NCI-H1930 (cell line): Measurements from ENCODE around the gene PIEZO1.
"Not testable (repeated sequence)": the region's sequence is repeated elsewhere in the genome, so short reads cannot be mapped to it uniquely, and the experiment has no call there.

Experiments
- DNase-seq, 2 experiments: peaks; one replicate each; lab custom pipeline; 2025; lab: John Stamatoyannopoulos, UW

PIEZO1 gene

GRCh38 chr16:88783391-88784073, 1.5 kb downstream of the PIEZO1 start:
- DNase-seq: no peak

- DNase-seq: no peak
Observed at GRCh38 chr16:88782454-88783390, 2.3 kb downstream of the PIEZO1 start.

- DNase-seq: no peak
Observed at GRCh38 chr16:88781140-88782077, 3.6 kb downstream of the PIEZO1 start.

- DNase-seq: no peak
Observed at GRCh38 chr16:88780142-88781062, 4.6 kb downstream of the PIEZO1 start.

- no peak for DNase-seq
Observed at GRCh38 chr16:88779406-88780141, 5.4 kb downstream of the PIEZO1 start.

- DNase-seq: no peak
Observed at GRCh38 chr16:88778541-88779065, 6.4 kb downstream of the PIEZO1 start.

GRCh38 chr16:88778271-88778525, 6.8 kb downstream of the PIEZO1 start:
- no peak for DNase-seq

GRCh38 chr16:88777471-88778270, 7.3 kb downstream of the PIEZO1 start:
- no peak for DNase-seq

- DNase-seq: no peak
Observed at GRCh38 chr16:88775825-88776224, 9.2 kb downstream of the PIEZO1 start.

- DNase-seq: no peak
Observed at GRCh38 chr16:88774544-88775393, 10.3 kb downstream of the PIEZO1 start.

GRCh38 chr16:88773812-88774291, 11.2 kb downstream of the PIEZO1 start:
- no peak for DNase-seq

GRCh38 chr16:88772871-88773811, 11.9 kb downstream of the PIEZO1 start:
- no peak for DNase-seq

- DNase-seq: not testable (repeated sequence)
Observed at GRCh38 chr16:88771781-88772180, 13.2 kb downstream of the PIEZO1 start.

GRCh38 chr16:88771294-88771772, 13.7 kb downstream of the PIEZO1 start:
- no peak for DNase-seq

GRCh38 chr16:88770461-88771293, 14.3 kb downstream of the PIEZO1 start:
- no peak for DNase-seq
